Subcutaneous abdominal adipose tissue (tissue), 5 donors: ENCODE data around the gene TTI1.

Experiments
- H3K27ac ChIP-seq: one replicate; pipeline ENCODE4 v1.7.0; 2013; ENCODE audit warnings: low read depth, mild to moderate bottlenecking, inconsistent platforms, low read length, moderate library complexity
- H3K27me3 ChIP-seq, 5 donors: one replicate each; pipeline ENCODE4 v1.7.0; 2013; ENCODE audit warnings: low read length in 5 of 5, inconsistent platforms in 1 of 5; ENCODE audit not compliant: control insufficient read depth in 5 of 5, insufficient read depth in 4 of 5
- H3K36me3 ChIP-seq, 5 donors: one replicate each; pipeline ENCODE4 v1.7.0; 2013; ENCODE audit warnings: low read length in 5 of 5; ENCODE audit not compliant: control insufficient read depth in 5 of 5, insufficient read depth in 5 of 5
- H3K4me1 ChIP-seq, 5 donors: one replicate each; pipeline ENCODE4 v1.7.0; 2013; ENCODE audit warnings: low read length in 5 of 5, mild to moderate bottlenecking in 3 of 5, moderate library complexity in 1 of 5; ENCODE audit not compliant: control insufficient read depth in 5 of 5, insufficient read depth in 5 of 5
- H3K4me3 ChIP-seq, 5 donors: one replicate each; pipeline ENCODE4 v1.7.0; 2013; ENCODE audit warnings: low read length in 5 of 5, low read depth in 1 of 5
- H3K9ac ChIP-seq, 5 donors: one replicate each; pipeline ENCODE4 v1.7.0; 2013; ENCODE audit warnings: low read length in 5 of 5, mild to moderate bottlenecking in 4 of 5, moderate library complexity in 3 of 5
- H3K9me3 ChIP-seq, 5 donors: one replicate each; pipeline ENCODE4 v1.7.0; 2013; ENCODE audit warnings: low read length in 5 of 5; ENCODE audit not compliant: control insufficient read depth in 5 of 5
- donor health status: healthy.
- donor health status: healthy.
- donor health status: healthy.
- donor health status: healthy.
- donor health status: healthy.

TTI1 gene

DNA sequence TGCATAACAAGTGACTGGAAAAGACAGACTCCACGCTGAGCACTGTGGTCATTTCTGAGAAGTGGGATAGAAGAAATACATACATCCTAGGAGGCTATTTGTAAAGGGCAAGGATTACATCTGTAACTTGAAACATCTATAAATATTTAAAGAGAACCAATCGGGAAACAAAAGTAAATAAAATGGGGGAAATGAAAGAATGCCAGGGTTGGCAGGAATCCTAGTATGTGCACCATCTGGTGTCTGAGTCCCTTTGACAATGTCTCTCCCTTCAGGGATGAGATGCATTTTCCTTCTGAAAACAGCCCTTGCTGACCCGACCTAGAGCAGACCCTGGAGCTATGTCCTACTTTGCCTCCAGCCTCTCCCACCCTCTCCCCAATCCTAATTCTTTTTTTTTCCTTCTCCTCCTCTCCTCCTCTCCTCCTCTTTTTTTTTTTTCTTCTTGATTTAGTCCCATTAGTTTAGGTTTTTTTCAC lies 77.1 kb downstream of the TTI1 start:
- Histone ChIP-seq H3K4me1 (no peaks in the 10 kb centered on the region), H3K4me3 (no peak overlapping the region), H3K9me3 (peaks cover 0 to 4% (median 0%) of the 10 kb centered on the region in 5 donors), H3K27ac (no peak overlapping the region), H3K9ac (no peak overlapping the region), H3K36me3 (no peaks in the 10 kb centered on the region), H3K27me3 (peaks cover 0 to 6% (median 0%) of the 10 kb centered on the region in 5 donors)

GRCh38 chr20:37955511-37955910 lies 77.7 kb downstream of the TTI1 start:
- H3K9me3 ChIP-seq, result peaks cover 0 to 4% (median 0%) of the 10 kb centered on the region in 5 donors
- peaks cover 0 to 6% (median 0%) of the 10 kb centered on the region in 5 donors for H3K27me3 ChIP-seq
- H3K4me1 ChIP-seq, result no peaks in the 10 kb centered on the region
- no peak overlapping the region for H3K9ac ChIP-seq
- H3K27ac ChIP-seq, result no peak overlapping the region
- no peaks in the 10 kb centered on the region for H3K36me3 ChIP-seq
- no peak overlapping the region for H3K4me3 ChIP-seq

GRCh38 chr20:37954626-37955025 lies 78.6 kb downstream of the TTI1 start:
- Histone ChIP-seq H3K36me3 (no peaks in the 10 kb centered on the region), H3K9ac (no peak overlapping the region), H3K4me3 (no peak overlapping the region), H3K27ac (no peak overlapping the region), H3K9me3 (peaks cover 0 to 4% (median 0%) of the 10 kb centered on the region in 5 donors), H3K4me1 (no peaks in the 10 kb centered on the region), H3K27me3 (peaks cover 0 to 6% (median 0%) of the 10 kb centered on the region in 5 donors)

DNA sequence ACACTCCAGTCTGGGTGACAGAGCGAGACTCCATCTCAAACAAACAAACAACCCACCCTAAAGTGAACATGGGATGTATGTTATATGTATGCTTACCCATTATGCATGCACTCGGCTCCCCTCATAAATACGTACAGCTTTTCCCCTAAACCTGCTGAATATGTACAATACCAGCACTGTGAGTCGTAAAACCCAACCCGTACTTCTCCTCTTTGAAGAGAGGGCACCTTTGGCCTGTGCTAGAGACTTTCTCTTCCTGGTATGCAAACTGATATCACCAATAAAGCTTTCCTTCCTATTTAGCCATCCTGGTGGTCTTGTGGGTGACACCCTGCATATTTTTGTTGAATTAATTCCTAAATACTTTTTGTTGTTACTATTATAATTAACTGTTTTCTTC lies 79.1 kb downstream of the TTI1 start:
- Histone ChIP-seq H3K27ac (no peak overlapping the region), H3K36me3 (no peaks in the 10 kb centered on the region), H3K27me3 (peaks cover 0 to 6% (median 0%) of the 10 kb centered on the region in 5 donors), H3K9me3 (peaks cover 0 to 3% (median 0%) of the 10 kb centered on the region in 5 donors), H3K9ac (no peak overlapping the region), H3K4me1 (no peaks in the 10 kb centered on the region), H3K4me3 (no peak overlapping the region)

DNA sequence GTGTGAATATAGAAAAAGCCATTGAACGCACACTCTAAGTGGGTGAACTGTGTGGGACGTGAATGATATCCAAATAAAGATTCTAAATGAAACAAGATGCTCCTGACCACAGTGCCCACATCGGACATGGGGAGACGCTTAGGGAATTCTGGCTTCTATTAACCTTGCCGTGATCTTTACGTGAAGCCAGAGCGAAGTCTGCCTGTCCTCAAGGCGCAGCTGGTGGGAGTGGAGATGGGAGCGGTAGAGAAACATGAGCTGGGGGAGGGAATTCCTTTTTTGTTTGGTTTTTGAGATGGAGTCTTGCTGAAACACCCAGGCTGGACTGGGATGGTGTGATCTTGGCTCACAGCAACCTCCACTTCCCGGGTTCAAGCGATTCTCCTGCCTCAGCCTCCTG lies 84.3 kb downstream of the TTI1 start:
- H3K36me3 ChIP-seq, result no peaks in the 10 kb centered on the region
- H3K9ac ChIP-seq, result no peak overlapping the region
- H3K27ac ChIP-seq, result no peak overlapping the region
- H3K4me1 ChIP-seq, result no peaks in the 10 kb centered on the region
- H3K9me3 ChIP-seq, result peaks cover 0 to 8% (median 7%) of the 10 kb centered on the region in 5 donors
- no peak overlapping the region for H3K4me3 ChIP-seq
- peaks cover 0 to 5% (median 0%) of the 10 kb centered on the region in 5 donors for H3K27me3 ChIP-seq

GRCh38 chr20:37947943-37948342 lies 85.3 kb downstream of the TTI1 start:
- peaks cover 0 to 8% (median 7%) of the 10 kb centered on the region in 5 donors for H3K9me3 ChIP-seq
- H3K4me3 ChIP-seq, result no peak overlapping the region
- no peaks in the 10 kb centered on the region for H3K4me1 ChIP-seq
- H3K27me3 ChIP-seq, result peaks cover 0 to 5% (median 0%) of the 10 kb centered on the region in 5 donors
- H3K9ac ChIP-seq, result no peak overlapping the region
- no peaks in the 10 kb centered on the region for H3K36me3 ChIP-seq
- no peak overlapping the region for H3K27ac ChIP-seq

DNA sequence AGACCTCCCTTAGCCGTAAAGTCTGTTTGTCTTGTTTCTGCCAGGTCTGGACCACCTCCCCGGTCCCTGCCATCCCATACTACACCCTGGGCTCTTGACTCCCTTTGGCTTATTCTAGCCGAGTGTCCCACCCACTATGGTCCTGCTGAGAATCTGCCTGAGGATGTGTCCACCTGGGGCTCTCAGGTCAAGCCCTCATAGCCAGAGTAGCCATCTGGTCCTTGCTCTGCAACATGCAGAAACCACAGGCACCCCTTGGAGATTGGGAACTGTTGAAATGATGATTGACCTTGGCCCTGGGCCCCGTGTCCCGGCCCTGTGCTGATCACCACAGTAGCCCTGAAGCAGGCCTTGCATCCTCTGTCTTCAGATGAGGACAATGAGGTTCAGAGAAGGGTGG lies 86.3 kb downstream of the TTI1 start:
- Histone ChIP-seq H3K4me3 (no peak overlapping the region), H3K27ac (no peak overlapping the region), H3K27me3 (peaks cover 0 to 5% (median 0%) of the 10 kb centered on the region in 5 donors), H3K4me1 (no peaks in the 10 kb centered on the region), H3K9ac (no peak overlapping the region), H3K9me3 (peaks cover 0 to 8% (median 7%) of the 10 kb centered on the region in 5 donors), H3K36me3 (no peaks in the 10 kb centered on the region)

- H3K9me3 ChIP-seq, result peaks cover 0 to 9% (median 7%) of the 10 kb centered on the region in 5 donors
- peaks cover 0 to 5% (median 0%) of the 10 kb centered on the region in 5 donors for H3K27me3 ChIP-seq
- H3K4me3 ChIP-seq, result no peak overlapping the region
- no peak overlapping the region for H3K9ac ChIP-seq
- no peaks in the 10 kb centered on the region for H3K4me1 ChIP-seq
- H3K27ac ChIP-seq, result no peak overlapping the region
- H3K36me3 ChIP-seq, result no peaks in the 10 kb centered on the region
These were observed 88.1 kb downstream of the TTI1 start for GRCh38 chr20:37945091-37945547.

DNA sequence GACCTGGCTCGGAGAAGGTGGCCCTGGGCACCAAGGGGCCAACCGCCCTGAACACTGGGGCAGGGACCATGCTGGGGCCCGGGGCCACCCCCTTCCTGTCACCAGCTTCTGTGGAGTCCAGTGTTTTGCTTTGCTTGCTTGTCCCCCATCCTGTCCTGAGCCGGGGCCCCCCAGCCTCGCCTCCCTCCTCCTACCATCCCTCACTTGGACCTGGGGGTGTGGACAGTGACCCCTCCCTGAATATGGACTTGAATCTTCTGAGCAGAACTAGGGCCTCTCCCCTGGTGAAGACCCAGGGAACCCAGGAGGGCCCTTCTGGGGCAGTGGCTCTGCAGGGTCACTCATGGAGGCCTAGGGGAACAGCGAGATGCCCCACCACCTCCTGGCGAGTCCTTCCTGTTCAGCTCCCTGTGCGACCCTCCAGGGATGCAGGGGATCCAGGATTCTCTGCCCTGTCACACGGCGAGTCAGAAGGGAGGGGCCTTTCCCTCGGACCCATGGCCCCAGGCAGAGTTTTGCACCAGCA lies 88.7 kb downstream of the TTI1 start:
- no peak overlapping the region for H3K9ac ChIP-seq
- H3K27me3 ChIP-seq, result peaks cover 0 to 5% (median 0%) of the 10 kb centered on the region in 5 donors
- no peaks in the 10 kb centered on the region for H3K36me3 ChIP-seq
- H3K9me3 ChIP-seq, result peaks cover 0 to 9% (median 7%) of the 10 kb centered on the region in 5 donors
- no peak overlapping the region for H3K4me3 ChIP-seq
- no peak overlapping the region for H3K27ac ChIP-seq
- H3K4me1 ChIP-seq, result no peaks in the 10 kb centered on the region

GRCh38 chr20:37943501-37944455 lies 89.5 kb downstream of the TTI1 start:
- H3K9ac ChIP-seq, result no peak overlapping the region
- H3K27me3 ChIP-seq, result peaks cover 0 to 5% (median 0%) of the 10 kb centered on the region in 5 donors
- peaks cover 0 to 9% (median 7%) of the 10 kb centered on the region in 5 donors for H3K9me3 ChIP-seq
- no peak overlapping the region for H3K4me3 ChIP-seq
- H3K4me1 ChIP-seq, result no peaks in the 10 kb centered on the region
- H3K27ac ChIP-seq, result no peak overlapping the region
- H3K36me3 ChIP-seq, result no peaks in the 10 kb centered on the region
